ENCODE results near the gene LRIF1. TPM values are rescaled to one million over a fixed set of nuclear protein-coding genes. Genes with fewer than 3 reads are reported as not detected.

The LRIF1 gene
- total RNA-seq, 4 donors from 2014 or later = 5.1 to 9.5 (median 5.6) TPM

GRCh38 chr1:110990541-110990940, 26.8 kb upstream of the LRIF1 start:
- H3K9me3 ChIP-seq = no peaks in the 10 kb centered on the region
- no peaks in the 10 kb centered on the region for H3K4me1 ChIP-seq
- H3K27me3 ChIP-seq = no peaks in the 10 kb centered on the region
- 62 to 78% methylated on average over 3 of the region's 3 CpGs for WGBS, 2 donors
- no peaks in the 10 kb centered on the region for H3K36me3 ChIP-seq
- TF ChIP-seq POLR2A (IDR thresholded peaks at IDR 0.05) (no peak), CTCF (IDR thresholded peaks at IDR 0.05) (no peak)
- intact Hi-C loops (cut with DNase I) = no loop called here
- DNase-seq = no peak
- no peak overlapping the region for H3K4me3 ChIP-seq
- no peak overlapping the region for H3K27ac ChIP-seq

GRCh38 chr1:110986407-110986891, 22.7 kb upstream of the LRIF1 start:
- DNase-seq = no peak
- peaks cover 0 to 11% (median 0%) of the 10 kb centered on the region in 4 donors for H3K27me3 ChIP-seq
- no peak overlapping the region for H3K4me3 ChIP-seq
- no peaks in the 10 kb centered on the region for H3K36me3 ChIP-seq
- intact Hi-C loops (cut with DNase I) = no loop called here
- no peak for TF ChIP-seq CTCF (IDR thresholded peaks at IDR 0.05)
- no peak for TF ChIP-seq POLR2A (IDR thresholded peaks at IDR 0.05)
- no peaks in the 10 kb centered on the region for H3K9me3 ChIP-seq
- H3K4me1 ChIP-seq = no peaks in the 10 kb centered on the region
- H3K27ac ChIP-seq = no peak overlapping the region

GRCh38 chr1:110982320-110982719, 18.6 kb upstream of the LRIF1 start:
- no peaks in the 10 kb centered on the region for H3K4me1 ChIP-seq
- peaks cover 0 to 23% (median 0%) of the 10 kb centered on the region in 4 donors for H3K27me3 ChIP-seq
- no peaks in the 10 kb centered on the region for H3K36me3 ChIP-seq
- no peak overlapping the region for H3K4me3 ChIP-seq
- H3K9me3 ChIP-seq = peaks cover 0 to 5% (median 4%) of the 10 kb centered on the region in 3 donors
- TF ChIP-seq POLR2A (IDR thresholded peaks at IDR 0.05) (no peak), CTCF (IDR thresholded peaks at IDR 0.05) (no peak)
- no peak for DNase-seq
- no peak overlapping the region for H3K27ac ChIP-seq
- intact Hi-C loops (cut with DNase I) = no loop called here
- WGBS, 2 donors = 63 to 64% methylated on average over 3 of the region's 3 CpGs

- no peak for TF ChIP-seq CTCF (IDR thresholded peaks at IDR 0.05)
- no peak for TF ChIP-seq POLR2A (IDR thresholded peaks at IDR 0.05)
- H3K27ac ChIP-seq = no peak overlapping the region
- no peaks in the 10 kb centered on the region for H3K4me1 ChIP-seq
- WGBS, 2 donors = 82 to 93% methylated on average over 2 of the region's 2 CpGs
- peaks cover 0 to 11% (median 5%) of the 10 kb centered on the region in 3 donors for H3K9me3 ChIP-seq
- intact Hi-C loops (cut with DNase I) = no loop called here
- H3K36me3 ChIP-seq = no peaks in the 10 kb centered on the region
- H3K27me3 ChIP-seq = peaks cover 0 to 27% (median 0%) of the 10 kb centered on the region in 4 donors
- DNase-seq = no peak
- no peak overlapping the region for H3K4me3 ChIP-seq
Observed at GRCh38 chr1:110979154-110979553, 15.4 kb upstream of the LRIF1 start.

GRCh38 chr1:110976089-110976488, 12.4 kb upstream of the LRIF1 start:
- Histone ChIP-seq H3K36me3 (no peaks in the 10 kb centered on the region), H3K27ac (no peak overlapping the region), H3K4me1 (no peaks in the 10 kb centered on the region), H3K4me3 (no peak overlapping the region), H3K9me3 (peaks cover 0 to 11% (median 5%) of the 10 kb centered on the region in 3 donors), H3K27me3 (peaks cover 0 to 37% (median 0%) of the 10 kb centered on the region in 4 donors)
- TF ChIP-seq POLR2A (IDR thresholded peaks at IDR 0.05) = no peak
- TF ChIP-seq CTCF (IDR thresholded peaks at IDR 0.05) = no peak
- WGBS, 2 donors = 92 to 97% methylated on average over 3 of the region's 3 CpGs
- DNase-seq = no peak
- intact Hi-C loops (cut with DNase I) = no loop called here
